B cell (primary cell): ENCODE data around the gene NIP7. TPM values are rescaled to one million over a fixed set of nuclear protein-coding genes. Genes with fewer than 3 reads are reported as not detected.

Source experiments
- ATAC-seq: fragments of 200-7000 bp; cut with Tn5 transposase; one replicate; pipeline ENCODE4 v1.10.0; 2021; ENCODE audit warnings: low read depth, mild to moderate bottlenecking, moderate number of reproducible peaks, moderate library complexity
- CTCF ChIA-PET: fragments of 350-600 bp; sonication (Branson Sonifier 250); formaldehyde crosslinking; loops from one replicate; lab custom pipeline; 2021; ENCODE audit warnings: antibody characterized with exemption, inconsistent platforms; lab: Charles Lee
- POLR2A ChIA-PET: fragments of 350-600 bp; sonication (Branson Sonifier 250); formaldehyde crosslinking; loops from one replicate; lab custom pipeline; 2021; ENCODE audit warnings: antibody characterized with exemption; lab: Charles Lee
- DNase-seq: peaks from one replicate; pipeline ENCODE4 v3.0.0; 2013
- H2AFZ ChIP-seq: 2 replicates; pipeline ENCODE4 v1.6.1; 2012; ENCODE audit warnings: mild to moderate bottlenecking, low read depth, low read length; ENCODE audit not compliant: insufficient read depth, poor library complexity, severe bottlenecking
- H3K27ac ChIP-seq, 2 donors: 1 replicate in 1 of 2; 2 replicates in 1 of 2; pipeline ENCODE4 v1.5.1; 2012 to 2013; ENCODE audit warnings: low read length in 2 of 2, mild to moderate bottlenecking in 2 of 2, moderate library complexity in 1 of 2
- H3K27me3 ChIP-seq, 4 experiments: fragments of 200-600 bp in 1 of 4; sonication (generic) in 1 of 4; replicated peaks in 1 of 4; 1 replicate in 2 of 4; 2 replicates in 2 of 4; pipeline versions ENCODE4 v1.6.1 to v1.7.0; 2013 to 2016; ENCODE audit warnings: low read length in 3 of 4, mild to moderate bottlenecking in 2 of 4, mixed read lengths in 1 of 4, moderate library complexity in 1 of 4; ENCODE audit not compliant: insufficient read depth in 4 of 4, control insufficient read depth in 3 of 4; ENCODE audit errors: control extremely low read depth in 1 of 4
- H3K36me3 ChIP-seq, 2 experiments: replicated peaks in 1 of 2; 1 replicate in 1 of 2; 2 replicates in 1 of 2; pipeline versions ENCODE4 v1.6.1 to v1.7.1; 2013; ENCODE audit warnings: low read length in 1 of 2; ENCODE audit not compliant: insufficient read depth in 2 of 2, control insufficient read depth in 1 of 2; ENCODE audit errors: control extremely low read depth in 1 of 2, extremely low read depth in 1 of 2
- H3K4me1 ChIP-seq, 2 donors: fragments of 200-600 bp in 1 of 2; sonication (generic) in 1 of 2; 1 replicate in 1 of 2; 2 replicates in 1 of 2; pipeline versions ENCODE4 v1.5.1 to v1.6.1; 2013 to 2017; ENCODE audit warnings: low read length in 2 of 2; ENCODE audit not compliant: control insufficient read depth in 2 of 2, insufficient read depth in 2 of 2
- H3K4me2 ChIP-seq: replicated peaks from 2 replicates; pipeline ENCODE3; 2012; ENCODE audit warnings: mild to moderate bottlenecking, low read depth, low read length; ENCODE audit not compliant: poor library complexity, severe bottlenecking
- H3K4me3 ChIP-seq, 5 experiments: fragments of 200-600 bp in 1 of 5; sonication (generic) in 1 of 5; 1 replicate in 3 of 5; 2 replicates in 2 of 5; pipeline versions ENCODE4 v1.5.1 to v1.7.0; 2011 to 2016; ENCODE audit warnings: low read length in 4 of 5, mild to moderate bottlenecking in 4 of 5, low read depth in 2 of 5, control low read depth in 1 of 5, moderate library complexity in 1 of 5; ENCODE audit not compliant: insufficient read depth in 1 of 5; ENCODE audit errors: control extremely low read depth in 1 of 5, extremely low read depth in 1 of 5
- H3K79me2 ChIP-seq: fragments of 200-600 bp; sonication (generic); one replicate; pipeline ENCODE4 v1.6.0; 2016; ENCODE audit warnings: low read length; ENCODE audit not compliant: control insufficient read depth, insufficient read depth
- H3K9ac ChIP-seq: fragments of 200-600 bp; sonication (generic); 2 replicates; pipeline ENCODE4 v1.6.1; 2017; ENCODE audit warnings: mild to moderate bottlenecking, low read length, moderate library complexity
- H3K9me3 ChIP-seq, 3 donors: one replicate each; pipeline versions ENCODE4 v1.6.1 to v1.7.1; 2013; ENCODE audit warnings: low read length in 2 of 3; ENCODE audit not compliant: control insufficient read depth in 2 of 3, insufficient read depth in 1 of 3; ENCODE audit errors: control extremely low read depth in 1 of 3
- H4K20me1 ChIP-seq: 2 replicates; pipeline ENCODE4 v1.6.0; 2012; ENCODE audit warnings: mild to moderate bottlenecking, low read length; ENCODE audit not compliant: insufficient read depth, control insufficient read depth, poor library complexity, severe bottlenecking
- H3K27ac Mint-ChIP-seq: one replicate; pipeline ENCODE4 v1.8.0; 2021; ENCODE audit warnings: mixed read lengths
- H3K27me3 Mint-ChIP-seq: one replicate; pipeline ENCODE4 v1.8.0; 2021; ENCODE audit warnings: mixed read lengths
- H3K4me1 Mint-ChIP-seq: one replicate; pipeline ENCODE4 v1.8.0; 2021; ENCODE audit warnings: mixed read lengths
- H3K4me3 Mint-ChIP-seq: one replicate; pipeline ENCODE4 v1.8.0; 2021; ENCODE audit warnings: mixed read lengths
- H3K9me3 Mint-ChIP-seq: one replicate; pipeline ENCODE4 v1.8.0; 2022; ENCODE audit warnings: mixed read lengths; ENCODE audit not compliant: insufficient read depth
- EZH2 ChIP-seq: IDR thresholded peaks from 2 replicates; pipeline ENCODE4 v1.6.1; 2012; ENCODE audit warnings: borderline replicate concordance, low read depth, mild to moderate bottlenecking, moderate library complexity, low read length; ENCODE audit not compliant: insufficient read depth, poor library complexity, severe bottlenecking
- WGBS: methylation state at CpG from one replicate; pipeline ENCODE4 v1.1.5; 2013; ENCODE audit warnings: missing lambda C conversion rate; ENCODE audit not compliant: insufficient coverage; 5-methylcytosine and 5-hydroxymethylcytosine counted together
- intact Hi-C: fragments of 100-400 bp; cut with micrococcal nuclease; formaldehyde crosslinking; loops from one replicate; pipeline ENCODE4 v1.10.0; 2022
- polyA plus RNA-seq: library from polyadenylated mRNA; depleted of rRNA; stranded (reverse); fragments of >200 nt; gene quantifications from 2 replicates; pipeline ENCODE4 v1.2.3, GENCODE V29; 2012
- total RNA-seq, 2 donors: library from RNA; stranded (reverse); fragments of 120-200 nt in 1 of 2; gene quantifications; 1 replicate in 1 of 2; 2 replicates in 1 of 2; pipeline versions ENCODE4 v1.2.3 to v1.2.4, GENCODE V29; 2013 to 2022
- TF ChIP-seq, protein P1 (sequence below): fragments of 200-600 bp; IDR thresholded peaks from one replicate; pipeline ENCODE4 v1.8.0; 2022; ENCODE audit warnings: antibody characterized with exemption, mild to moderate bottlenecking

NIP7 gene
- total and polyA plus RNA-seq, 2 donors (not counting 1 experiment from before 2014, with no cell fraction given), result 4.4 to 20.2 TPM

DNA sequence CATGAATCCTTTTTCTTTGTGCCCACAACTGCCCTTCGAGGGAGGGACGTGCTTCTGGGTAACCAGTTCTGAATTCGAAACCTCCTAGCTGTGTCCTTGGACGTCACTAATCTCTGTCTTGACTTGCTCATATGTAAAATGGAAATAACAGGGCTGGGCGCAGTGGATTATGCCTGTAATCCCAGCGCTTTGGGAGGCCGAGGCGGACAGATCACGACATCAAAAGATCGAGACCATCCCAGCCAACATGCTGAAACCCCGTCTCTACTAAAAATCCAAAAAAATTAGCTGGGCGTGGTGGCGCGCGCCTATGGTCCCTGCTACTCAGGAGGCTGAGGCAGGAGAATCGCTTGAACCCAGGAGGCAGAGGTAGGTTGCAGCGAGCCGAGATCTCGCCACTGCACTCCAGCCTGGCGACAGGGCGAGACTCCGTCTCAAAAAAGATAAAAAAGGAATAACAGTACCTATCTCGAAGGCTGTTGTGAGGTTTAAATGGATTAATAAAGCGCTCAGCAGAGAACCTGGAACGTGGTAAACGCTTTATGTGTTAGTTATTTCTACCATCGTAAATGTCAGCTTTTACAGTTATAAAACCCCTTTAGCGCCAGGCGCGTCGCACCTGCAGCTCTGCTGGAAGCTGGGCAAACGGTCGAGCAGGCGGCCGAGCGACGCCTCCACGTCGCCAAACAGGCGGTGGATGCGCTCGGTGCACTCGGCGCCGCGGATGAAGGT, 849 bp upstream of the NIP7 start:
- Histone ChIP-seq H3K4me3 (peak overlapping the region; percentile 26 to 99 (median 68)), H3K27ac (peak overlapping the region; percentile 65 to 87), H3K4me2 (peak overlapping the region; percentile 79), H3K36me3 (peaks cover 1 to 40% of the 10 kb centered on the region in 2 experiments), H3K79me2 (peaks cover 58% of the 10 kb centered on the region), H3K9me3 (no peaks in the 10 kb centered on the region), H3K4me1 (peaks cover 17 to 27% of the 10 kb centered on the region in 2 donors), H4K20me1 (no peaks in the 10 kb centered on the region), H3K9ac (peak overlapping the region; percentile 96), H2AFZ (peak overlapping the region; percentile 99), H3K27me3 (no peaks in the 10 kb centered on the region)
- ChIA-PET CTCF (interaction anchor here (0.7 to 2.0 kb wide), 6 partner anchors 8 to 47 kb away, joined by 3 to 7 read pairs (median 4); partner anchors contain the start of genes PDF and TERF2), POLR2A (interaction anchor here (1.9 kb wide), 1 partner anchor 9 kb away, joined by 11 read pairs; the partner anchor contains the start of gene PDF)
- Mint-ChIP-seq H3K27ac (peak overlapping the region; percentile 98), H3K4me3 (peak overlapping the region; percentile 98), H3K9me3 (no peaks in the 10 kb centered on the region), H3K27me3 (no peaks in the 10 kb centered on the region), H3K4me1 (peaks cover 49% of the 10 kb centered on the region)
- intact Hi-C loops, result loop anchor here (1.0 to 2.0 kb wide), 8 partner anchors 8 to 914 kb away; partner anchors contain the start of genes CYB5B, NFAT5, NOB1 and PDF
- TF ChIP-seq, protein P1, sequence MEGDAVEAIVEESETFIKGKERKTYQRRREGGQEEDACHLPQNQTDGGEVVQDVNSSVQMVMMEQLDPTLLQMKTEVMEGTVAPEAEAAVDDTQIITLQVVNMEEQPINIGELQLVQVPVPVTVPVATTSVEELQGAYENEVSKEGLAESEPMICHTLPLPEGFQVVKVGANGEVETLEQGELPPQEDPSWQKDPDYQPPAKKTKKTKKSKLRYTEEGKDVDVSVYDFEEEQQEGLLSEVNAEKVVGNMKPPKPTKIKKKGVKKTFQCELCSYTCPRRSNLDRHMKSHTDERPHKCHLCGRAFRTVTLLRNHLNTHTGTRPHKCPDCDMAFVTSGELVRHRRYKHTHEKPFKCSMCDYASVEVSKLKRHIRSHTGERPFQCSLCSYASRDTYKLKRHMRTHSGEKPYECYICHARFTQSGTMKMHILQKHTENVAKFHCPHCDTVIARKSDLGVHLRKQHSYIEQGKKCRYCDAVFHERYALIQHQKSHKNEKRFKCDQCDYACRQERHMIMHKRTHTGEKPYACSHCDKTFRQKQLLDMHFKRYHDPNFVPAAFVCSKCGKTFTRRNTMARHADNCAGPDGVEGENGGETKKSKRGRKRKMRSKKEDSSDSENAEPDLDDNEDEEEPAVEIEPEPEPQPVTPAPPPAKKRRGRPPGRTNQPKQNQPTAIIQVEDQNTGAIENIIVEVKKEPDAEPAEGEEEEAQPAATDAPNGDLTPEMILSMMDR, result no peak
- TF ChIP-seq EZH2, result no peak
- no peak for DNase-seq
- WGBS, result 25% methylated on average over 37 of the region's 46 CpGs
- ATAC-seq, result no peak
